HG02970 (cell line): ENCODE measurements around the gene CRACR2B.

Experiments
- ATAC-seq: cut with Tn5 transposase; IDR thresholded peaks from one replicate; pipeline ENCODE4 v1.9.1; 2021; ENCODE audit warnings: mild to moderate bottlenecking, moderate library complexity, moderate number of reproducible peaks; ENCODE audit not compliant: unreplicated experiment, low FRiP score

CRACR2B gene

GRCh38 chr11:825366-826226 lies 2.1 kb upstream of the CRACR2B start:
- ATAC-seq = no peak

DNA sequence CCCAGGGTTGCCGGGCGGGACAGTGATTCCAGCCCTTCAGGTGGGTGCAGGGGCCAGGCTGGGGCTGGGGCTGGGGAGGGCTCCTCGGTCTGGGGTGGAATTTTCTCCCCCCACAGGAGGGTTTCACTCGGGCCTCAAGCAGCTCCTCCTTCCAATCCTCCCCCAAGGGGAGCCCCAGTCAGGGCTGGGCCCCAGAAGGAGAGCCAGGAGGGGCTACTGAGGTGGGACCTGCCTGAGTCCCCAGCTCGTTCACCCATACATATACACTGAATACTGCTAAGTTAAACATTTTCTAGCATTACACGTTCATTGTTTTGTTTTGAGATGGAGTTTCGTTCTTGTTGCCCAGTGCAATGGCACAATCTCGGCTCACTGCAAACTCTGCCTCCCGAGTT lies 1.5 kb upstream of the CRACR2B start:
- no peak for ATAC-seq

GRCh38 chr11:826836-827145 lies 928 bp upstream of the CRACR2B start:
- no peak for ATAC-seq

DNA sequence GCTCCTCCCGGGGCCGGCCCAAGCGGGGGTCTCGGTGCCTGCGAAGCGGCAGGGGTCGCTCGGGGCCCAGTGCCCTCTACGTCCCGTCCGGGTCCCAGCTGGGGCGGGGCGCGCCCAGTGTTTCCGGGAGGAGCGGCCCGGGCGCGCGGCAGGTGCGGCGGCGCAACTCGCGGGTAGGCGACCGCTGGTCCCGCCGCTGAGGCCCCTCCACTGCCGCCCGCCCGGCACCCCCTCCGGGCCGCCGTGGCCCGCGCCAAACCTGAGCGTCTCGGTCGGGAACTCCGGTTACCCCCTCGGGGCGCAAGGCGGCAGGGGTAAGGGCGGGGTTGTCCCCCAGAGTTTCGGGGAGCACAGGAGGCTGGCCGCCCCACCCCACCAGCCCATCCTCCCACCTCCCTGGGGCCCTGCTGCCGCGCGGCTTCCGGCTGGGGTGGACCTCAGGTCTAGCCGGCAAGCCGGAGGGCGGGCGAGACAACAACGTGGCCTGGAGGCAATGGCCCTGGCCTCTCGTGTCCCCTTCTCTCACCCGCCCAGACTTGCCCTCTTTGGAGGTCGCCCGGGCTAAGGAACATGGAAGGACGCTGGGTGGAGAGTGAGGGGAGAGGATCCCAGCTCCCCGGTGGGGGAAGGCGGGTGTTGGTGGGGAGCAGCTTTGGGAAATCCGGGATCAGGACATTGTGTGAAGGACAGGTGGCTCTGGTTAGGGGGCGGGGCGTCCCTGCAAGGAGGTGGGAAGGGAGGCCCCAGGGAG lies 398 bp upstream of the CRACR2B start:
- ATAC-seq = no peak

DNA sequence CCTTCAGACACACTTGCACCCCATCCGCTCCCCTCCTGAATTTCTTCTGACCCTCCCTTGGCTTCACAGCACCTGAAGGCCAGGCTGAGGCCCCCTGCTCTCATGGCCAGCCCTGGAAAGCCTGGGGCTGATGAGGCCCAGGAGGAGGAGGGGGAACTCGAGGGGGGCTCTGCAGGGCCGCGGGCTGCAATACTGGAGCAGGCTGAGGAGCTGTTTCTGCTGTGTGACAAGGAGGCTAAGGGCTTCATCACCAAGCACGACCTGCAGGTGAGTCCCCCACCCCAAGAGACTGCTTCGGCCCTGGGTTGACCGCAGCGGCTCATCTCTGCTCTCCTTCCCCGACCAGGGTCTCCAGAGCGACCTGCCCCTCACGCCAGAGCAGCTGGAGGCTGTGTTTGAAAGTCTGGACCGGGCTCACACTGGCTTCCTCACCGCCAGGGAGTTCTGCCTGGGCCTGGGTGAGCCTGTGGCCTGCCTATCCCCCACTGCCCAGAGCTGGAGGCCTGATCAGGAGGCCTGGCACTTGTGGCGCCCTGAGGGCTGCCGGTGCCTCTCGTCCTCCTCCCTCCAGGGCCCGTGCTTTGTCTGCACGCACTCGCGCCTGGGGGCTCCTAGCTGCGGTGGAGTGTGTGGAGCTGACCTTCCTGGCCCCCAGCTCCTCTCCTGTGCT lies 922 bp downstream of the CRACR2B start:
- no peak for ATAC-seq

DNA sequence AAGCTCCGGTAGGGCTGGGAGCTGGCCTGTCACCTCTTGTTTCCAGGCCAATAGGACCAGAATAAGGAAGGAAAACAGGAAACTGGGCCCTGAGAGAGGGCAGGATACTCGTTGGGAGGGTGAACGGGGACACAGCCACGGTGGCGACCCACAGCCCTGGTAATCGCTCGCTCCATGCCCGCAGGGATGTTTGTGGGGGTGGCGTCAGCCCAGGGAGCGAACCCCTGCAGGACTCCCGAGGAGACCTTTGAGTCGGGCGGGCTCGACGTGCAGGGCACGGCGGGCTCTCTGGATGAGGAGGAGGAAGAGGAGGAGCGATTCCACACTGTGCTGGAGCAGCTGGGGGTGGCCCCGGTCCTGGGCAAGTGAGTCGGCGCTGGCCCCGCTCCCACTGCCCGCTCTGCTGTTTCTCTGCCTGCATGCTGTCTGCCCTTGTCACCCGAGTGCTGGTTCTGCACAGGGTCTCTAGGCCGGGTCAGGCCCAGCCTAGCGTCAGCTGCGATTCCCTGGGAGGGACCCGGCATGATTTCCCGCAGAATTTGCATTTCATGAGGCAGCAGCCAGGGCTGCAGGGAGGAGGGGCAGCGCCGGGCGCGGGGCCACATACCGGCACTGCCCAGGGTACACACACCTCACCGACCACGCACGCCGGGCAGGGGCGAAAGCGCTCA lies 1.6 kb downstream of the CRACR2B start:
- ATAC-seq = no peak

GRCh38 chr11:829847-830294 lies 2.2 kb downstream of the CRACR2B start:
- no peak for ATAC-seq

GRCh38 chr11:830295-831117 lies 2.8 kb downstream of the CRACR2B start:
- no peak for ATAC-seq

DNA sequence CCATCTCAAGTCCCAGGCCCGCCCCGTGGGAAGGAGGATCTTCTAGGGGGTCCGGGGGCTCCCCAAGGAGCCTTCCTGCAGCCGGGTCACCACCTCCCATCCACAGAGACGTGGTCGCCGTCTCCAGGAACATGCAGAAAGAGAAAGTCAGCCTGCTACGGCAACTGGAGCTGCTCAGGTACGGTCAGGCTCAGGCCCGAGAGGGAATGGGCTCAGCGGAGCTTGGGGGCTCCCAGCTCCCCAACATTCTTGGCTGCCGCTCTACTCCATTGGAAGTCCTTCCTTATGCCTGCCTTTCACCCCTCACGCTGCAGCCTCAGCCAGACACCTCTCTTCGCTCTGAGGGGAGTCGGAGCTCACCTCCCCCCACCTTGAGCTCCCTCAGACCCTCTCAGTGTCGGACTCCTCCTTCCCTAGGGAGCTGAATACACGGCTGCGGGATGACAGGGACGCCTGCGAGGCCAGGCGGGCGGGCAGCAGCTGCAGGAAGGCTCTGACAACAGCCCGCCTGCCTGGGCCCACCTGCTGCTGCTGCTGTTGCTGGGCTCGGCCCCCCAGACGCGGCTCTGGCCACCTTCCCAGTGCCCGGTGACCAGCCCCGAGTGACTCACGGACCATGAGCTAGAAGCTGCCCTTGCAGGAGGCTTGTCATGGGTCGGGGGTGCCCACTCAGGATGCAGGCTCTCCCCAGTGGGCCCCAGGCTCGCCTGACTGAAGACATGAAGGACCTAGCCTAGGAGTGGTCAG lies 3.6 kb downstream of the CRACR2B start:
- no peak for ATAC-seq

DNA sequence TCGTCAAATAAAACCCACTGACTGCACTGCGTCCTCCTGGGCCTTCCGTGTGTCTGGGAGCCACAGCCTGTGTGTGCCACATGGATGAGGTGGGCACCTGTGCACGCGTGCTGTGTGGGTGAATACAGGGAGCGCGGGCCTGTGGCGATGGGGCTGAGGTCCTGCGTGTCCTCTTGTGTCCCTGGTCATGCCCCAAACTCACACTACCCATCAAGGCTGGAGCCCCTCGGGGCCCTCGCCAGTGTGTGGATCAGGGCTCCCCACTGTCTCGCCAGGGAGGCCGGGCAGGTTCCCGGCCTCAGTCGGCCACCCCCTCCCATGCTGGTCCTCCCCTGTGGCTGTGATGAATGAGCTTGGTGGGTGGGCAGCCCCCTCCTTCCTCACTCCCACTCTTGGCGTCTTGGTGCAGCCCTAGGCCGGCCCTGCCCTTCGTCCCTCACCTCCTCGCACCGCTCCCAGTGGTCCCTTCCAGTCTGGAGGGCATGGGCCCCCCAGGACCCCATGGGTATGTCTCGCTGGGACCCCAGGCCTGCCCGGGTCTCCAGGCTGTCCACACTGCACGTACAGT lies 4.3 kb downstream of the CRACR2B start:
- ATAC-seq = no peak

DNA sequence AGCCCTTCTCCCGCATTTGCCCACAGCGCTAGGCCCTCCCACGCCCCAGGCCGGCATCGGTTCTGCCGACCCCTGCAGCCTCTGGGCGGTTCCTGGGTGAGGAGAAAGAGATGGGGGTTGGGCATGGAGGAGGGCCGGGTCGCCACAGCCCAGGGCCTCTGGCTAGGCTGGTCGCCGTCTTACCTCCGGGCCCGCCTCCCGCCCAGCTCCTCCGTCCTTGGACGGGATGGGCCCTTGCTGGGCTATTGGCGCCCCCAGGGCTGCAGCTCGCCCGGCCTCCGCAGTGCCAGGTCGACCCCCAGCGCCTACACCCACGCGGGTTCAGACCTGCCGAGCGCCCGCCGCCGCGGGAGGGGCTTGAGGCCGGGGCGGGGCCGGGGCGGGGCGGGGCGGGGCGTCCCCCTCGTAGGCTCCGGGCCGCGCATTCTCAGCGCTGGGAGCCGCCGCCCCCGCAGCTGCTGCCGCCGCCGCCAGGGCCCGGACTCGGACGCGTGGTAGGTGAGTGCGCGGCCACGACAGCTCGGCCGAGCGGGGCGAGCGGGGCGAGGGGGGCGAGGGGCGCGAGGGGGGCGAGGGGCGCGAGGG lies 4.9 kb downstream of the CRACR2B start, which contains the start of gene CD151:
Gene CD151 (plus strand): TSS at position 424 of the 585 bp plus-strand sequence. CDS start 3,118 bp downstream, outside the sequence.
- ATAC-seq = no peak

DNA sequence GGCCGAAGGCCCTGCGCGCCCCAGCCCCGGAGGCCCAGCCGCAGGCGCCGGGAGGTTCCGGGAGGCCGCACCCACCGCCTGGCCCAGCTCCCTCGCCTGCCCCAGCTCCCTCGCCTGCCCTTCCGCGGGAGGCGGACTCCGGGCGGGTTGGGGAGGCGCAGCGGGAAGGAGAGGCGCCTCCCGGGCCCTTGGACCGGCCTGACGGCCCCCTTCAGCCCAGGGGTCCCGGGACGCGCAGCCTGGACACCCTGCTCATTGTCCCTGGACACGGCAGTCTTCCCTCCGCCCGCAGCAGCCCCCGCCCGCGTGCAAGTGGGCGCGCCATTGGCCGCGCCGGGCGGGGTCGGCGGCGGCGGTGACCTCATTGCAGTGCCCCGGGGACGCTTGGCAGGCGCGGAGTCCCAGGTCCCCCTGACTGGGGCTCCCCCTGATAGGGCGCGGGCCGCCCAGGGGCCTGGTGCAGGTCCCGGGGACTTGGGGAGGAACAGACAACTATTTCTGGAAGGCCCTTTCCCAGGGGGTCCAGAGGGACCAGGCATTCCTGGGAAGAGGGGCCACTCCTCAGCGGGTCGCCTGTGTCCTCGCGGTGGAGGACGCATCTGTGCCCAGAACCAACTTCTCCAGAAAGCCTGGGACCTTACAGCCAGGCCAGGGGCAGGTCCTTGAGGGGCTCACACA lies 5.5 kb downstream of the CRACR2B start:
- no peak for ATAC-seq

DNA sequence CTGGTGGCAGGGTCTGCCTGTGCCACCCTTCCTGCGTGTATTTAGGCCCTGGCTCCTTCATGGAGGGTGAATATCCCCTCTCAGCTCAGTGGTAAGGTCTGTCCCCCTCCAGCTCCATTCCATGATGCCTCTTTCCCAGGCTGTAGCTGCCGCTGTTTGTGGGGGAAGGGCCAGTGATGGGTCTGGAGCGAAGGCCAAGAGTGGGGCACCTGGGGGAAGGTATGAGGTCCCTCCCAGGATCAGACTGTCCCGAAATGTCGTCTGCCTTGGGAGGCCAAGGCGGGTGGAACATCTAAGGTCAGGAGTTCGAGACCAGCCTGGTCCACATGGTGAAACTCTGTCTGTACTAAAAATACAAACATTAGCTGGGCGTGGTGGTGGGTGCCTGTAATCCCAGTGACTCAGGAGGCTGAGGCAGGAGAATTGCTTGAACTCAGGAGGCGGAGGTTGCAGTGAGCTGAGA lies 6.2 kb downstream of the CRACR2B start:
- no peak for ATAC-seq

GRCh38 chr11:834371-835316 lies 6.9 kb downstream of the CRACR2B start:
- no peak for ATAC-seq

GRCh38 chr11:836274-836673 lies 8.6 kb downstream of the CRACR2B start:
- ATAC-seq = no peak

DNA sequence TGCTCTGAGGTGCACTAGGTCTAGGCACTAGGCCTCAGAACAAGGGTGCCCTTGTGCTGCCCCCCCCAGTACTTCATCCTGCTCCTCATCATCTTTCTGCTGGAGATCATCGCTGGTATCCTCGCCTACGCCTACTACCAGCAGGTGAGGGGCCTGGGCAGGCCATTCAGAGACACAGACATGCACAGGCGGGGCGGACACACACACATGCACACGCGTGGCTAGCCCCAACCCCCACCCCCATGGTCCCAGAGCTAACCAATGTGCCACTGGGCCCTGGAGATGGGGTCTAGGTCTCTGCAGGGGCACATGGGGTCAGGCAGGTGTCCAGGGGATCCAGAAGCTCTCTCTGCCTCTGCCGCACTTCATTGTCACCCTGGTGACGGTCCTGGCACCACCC lies 9.0 kb downstream of the CRACR2B start:
- no peak for ATAC-seq
